ENCODE measurements around the gene SH3GL2.

SH3GL2 gene

DNA sequence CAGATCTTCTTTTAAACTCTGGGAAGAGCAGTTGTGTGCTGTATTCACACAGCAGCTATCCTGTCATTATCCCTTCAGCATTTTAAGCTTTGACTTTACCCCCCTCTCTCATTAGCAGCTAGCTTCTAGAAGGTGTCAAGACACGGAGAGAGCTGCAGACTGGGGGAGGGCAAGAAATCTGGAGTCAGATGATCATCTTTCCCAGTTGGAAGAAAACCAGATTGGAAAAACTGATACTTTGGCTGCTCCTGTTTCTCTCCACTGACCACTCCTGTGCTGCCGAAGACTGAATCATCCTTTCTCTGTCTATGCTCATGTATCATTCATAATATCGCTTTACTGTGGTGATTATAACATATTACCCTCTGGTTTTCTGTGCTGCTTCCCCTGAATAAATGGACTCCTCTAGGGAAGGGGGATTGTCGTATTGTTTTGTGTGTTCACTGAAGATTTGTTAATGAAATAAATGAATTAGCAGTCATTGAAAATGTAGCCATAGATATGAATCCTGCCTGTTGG, 75.1 kb downstream of the SH3GL2 start:
- H3K4me3 ChIP-seq (ENCODE audit: low read depth, low read length) = no peak overlapping the region
- TF ChIP-seq, protein P1, sequence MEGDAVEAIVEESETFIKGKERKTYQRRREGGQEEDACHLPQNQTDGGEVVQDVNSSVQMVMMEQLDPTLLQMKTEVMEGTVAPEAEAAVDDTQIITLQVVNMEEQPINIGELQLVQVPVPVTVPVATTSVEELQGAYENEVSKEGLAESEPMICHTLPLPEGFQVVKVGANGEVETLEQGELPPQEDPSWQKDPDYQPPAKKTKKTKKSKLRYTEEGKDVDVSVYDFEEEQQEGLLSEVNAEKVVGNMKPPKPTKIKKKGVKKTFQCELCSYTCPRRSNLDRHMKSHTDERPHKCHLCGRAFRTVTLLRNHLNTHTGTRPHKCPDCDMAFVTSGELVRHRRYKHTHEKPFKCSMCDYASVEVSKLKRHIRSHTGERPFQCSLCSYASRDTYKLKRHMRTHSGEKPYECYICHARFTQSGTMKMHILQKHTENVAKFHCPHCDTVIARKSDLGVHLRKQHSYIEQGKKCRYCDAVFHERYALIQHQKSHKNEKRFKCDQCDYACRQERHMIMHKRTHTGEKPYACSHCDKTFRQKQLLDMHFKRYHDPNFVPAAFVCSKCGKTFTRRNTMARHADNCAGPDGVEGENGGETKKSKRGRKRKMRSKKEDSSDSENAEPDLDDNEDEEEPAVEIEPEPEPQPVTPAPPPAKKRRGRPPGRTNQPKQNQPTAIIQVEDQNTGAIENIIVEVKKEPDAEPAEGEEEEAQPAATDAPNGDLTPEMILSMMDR (IDR thresholded peaks at IDR 0.05; ENCODE audit: low read depth, low read length, missing control alignments) = no peak
- in situ Hi-C loops (cut with HindIII; ENCODE audit: low sequenced_read_pairs) = no loop called here
- no peak for DNase-seq (ENCODE audit: low read depth)

DNA sequence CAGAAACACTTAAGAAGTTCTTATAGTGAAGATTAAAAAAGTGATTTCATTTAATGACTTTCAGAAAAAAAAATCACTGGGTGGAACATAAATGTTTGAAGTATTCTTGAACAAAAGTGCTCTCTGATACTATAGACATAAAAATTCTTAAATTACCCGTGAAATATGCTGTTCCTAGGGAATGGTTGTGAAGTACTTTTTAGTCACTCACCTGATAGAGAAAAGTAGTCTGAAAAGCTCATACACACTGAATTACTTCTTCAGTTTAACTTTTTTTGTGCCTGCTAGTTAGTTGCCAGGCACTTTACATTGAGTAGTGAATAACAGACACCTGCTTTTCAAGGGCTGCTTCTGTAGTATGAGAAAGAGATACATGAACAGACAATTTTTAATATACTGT, 78.0 kb downstream of the SH3GL2 start:
- DNase-seq (ENCODE audit: low read depth) = no peak
- in situ Hi-C loops (cut with HindIII; ENCODE audit: low sequenced_read_pairs) = no loop called here
- TF ChIP-seq, protein P1 (IDR thresholded peaks at IDR 0.05; ENCODE audit: low read depth, low read length, missing control alignments) = no peak

DNA sequence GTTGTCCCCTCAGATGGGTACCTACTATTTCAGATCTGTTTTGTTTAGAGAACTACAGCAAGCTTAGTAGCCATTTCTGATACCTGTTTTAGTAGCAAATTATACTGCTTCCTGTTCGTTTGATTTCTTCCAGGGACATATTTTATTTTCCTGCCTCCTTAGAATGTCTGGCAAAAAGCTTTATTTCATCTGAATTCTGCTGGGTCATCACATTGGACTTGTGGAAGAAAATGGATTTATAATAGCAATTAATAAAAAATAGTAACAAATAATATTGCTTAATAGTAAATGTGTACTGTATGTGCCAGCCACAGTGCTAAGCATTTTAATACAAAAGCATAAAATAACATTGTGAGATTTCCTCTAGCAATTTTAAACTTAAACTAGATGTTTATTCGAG, 79.4 kb downstream of the SH3GL2 start:
- no peak for DNase-seq (ENCODE audit: low read depth)
- TF ChIP-seq, protein P1 (IDR thresholded peaks at IDR 0.05; ENCODE audit: low read depth, low read length, missing control alignments) = no peak
- in situ Hi-C loops (cut with HindIII; ENCODE audit: low sequenced_read_pairs) = no loop called here
- no peak overlapping the region for H3K4me3 ChIP-seq (ENCODE audit: low read depth, low read length)

More for the DNA sequence above, 78.0 kb downstream of the SH3GL2 start:
- H3K4me3 ChIP-seq (ENCODE audit: low read depth, low read length) = no peak overlapping the region

DNA sequence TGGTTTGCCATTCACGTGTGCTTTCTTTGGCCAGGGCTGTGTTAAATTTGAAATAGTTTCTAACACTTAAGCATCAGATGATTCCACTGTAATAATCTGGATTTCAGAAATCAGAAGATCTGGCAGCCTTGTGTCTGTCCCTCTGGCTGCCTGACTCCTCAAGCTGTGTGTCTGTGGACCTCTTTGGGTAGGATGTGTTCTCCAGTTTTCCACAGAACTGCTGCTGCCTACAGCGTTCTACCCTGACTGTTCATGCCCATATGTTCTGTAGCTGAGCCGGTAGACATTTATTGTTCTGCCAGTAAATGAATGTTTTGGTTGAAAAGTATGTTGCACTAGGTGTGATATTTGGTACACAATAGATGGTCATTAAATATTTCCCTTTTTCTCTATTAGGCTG, 81.3 kb downstream of the SH3GL2 start:
- TF ChIP-seq, protein P1 (IDR thresholded peaks at IDR 0.05; ENCODE audit: low read depth, low read length, missing control alignments) = no peak
- no peak overlapping the region for H3K4me3 ChIP-seq (ENCODE audit: low read depth, low read length)
- DNase-seq (ENCODE audit: low read depth) = no peak
- in situ Hi-C loops (cut with HindIII; ENCODE audit: low sequenced_read_pairs) = no loop called here

DNA sequence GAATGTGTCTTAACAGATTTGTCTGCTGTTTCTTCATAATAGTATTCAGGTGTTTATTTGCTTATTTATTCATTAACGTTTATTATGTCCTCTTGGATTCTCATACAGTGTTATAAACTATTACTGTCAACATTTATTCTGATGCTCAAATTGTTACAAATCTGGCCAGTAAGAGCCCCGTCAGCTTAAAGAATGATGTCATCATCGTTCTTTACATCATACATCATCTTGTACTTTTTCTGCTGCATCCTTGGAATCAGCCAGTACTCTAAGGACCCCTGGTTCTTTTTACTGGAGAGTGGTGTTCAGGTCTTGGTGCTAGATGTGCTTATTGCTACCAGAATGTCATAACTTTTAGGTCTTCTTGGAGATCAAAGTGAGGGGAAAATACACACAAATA, 86.6 kb downstream of the SH3GL2 start:
- in situ Hi-C loops (cut with HindIII; ENCODE audit: low sequenced_read_pairs) = no loop called here
- TF ChIP-seq, protein P1 (IDR thresholded peaks at IDR 0.05; ENCODE audit: low read depth, low read length, missing control alignments) = no peak
- no peak overlapping the region for H3K4me3 ChIP-seq (ENCODE audit: low read depth, low read length)
- no peak for DNase-seq (ENCODE audit: low read depth)

DNA sequence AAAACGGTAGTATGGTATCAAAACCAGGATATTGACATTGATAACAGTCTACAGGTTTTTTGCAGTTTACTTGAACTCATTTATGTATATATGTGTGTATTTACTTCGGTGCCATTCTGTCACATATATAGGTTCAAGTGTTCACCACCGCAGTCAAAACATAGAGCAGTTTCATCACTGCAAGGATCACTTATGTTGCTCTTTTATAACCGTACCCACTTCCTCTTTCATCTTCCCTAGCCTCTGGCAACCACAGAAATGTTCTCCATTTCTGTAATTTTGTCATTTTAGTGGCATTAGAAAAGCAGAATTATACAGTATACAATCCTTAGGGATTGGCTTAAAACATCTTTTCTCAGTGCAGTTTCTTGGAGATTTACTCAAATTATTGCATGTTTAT, 90.3 kb downstream of the SH3GL2 start:
- no peak overlapping the region for H3K4me3 ChIP-seq (ENCODE audit: low read depth, low read length)
- TF ChIP-seq, protein P1 (IDR thresholded peaks at IDR 0.05; ENCODE audit: low read depth, low read length, missing control alignments) = no peak
- no peak for DNase-seq (ENCODE audit: low read depth)
- in situ Hi-C loops (cut with HindIII; ENCODE audit: low sequenced_read_pairs) = no loop called here

DNA sequence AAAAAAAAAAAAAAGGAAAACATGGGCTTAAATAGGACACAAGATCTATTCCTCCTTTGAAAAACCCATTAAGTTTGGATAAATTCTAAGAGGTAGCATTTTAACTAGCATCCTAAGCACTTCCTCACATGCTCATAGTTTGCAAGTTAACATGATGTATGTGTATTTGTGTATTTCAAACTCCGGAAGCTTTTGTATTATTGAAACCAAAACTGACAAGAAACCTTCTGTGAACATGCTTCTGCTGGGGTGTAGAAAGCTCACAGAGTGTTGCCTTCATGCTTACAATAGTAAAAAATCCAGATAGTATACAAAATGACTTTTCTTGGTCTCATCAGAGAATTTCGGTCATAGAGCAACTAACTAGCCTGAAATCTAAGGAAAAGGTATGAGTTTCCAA, 103.8 kb downstream of the SH3GL2 start:
- DNase-seq (ENCODE audit: low read depth) = no peak
- in situ Hi-C loops (cut with HindIII; ENCODE audit: low sequenced_read_pairs) = no loop called here
- TF ChIP-seq, protein P1 (IDR thresholded peaks at IDR 0.05; ENCODE audit: low read depth, low read length, missing control alignments) = no peak
- H3K4me3 ChIP-seq (ENCODE audit: low read depth, low read length) = no peak overlapping the region
